NCI-H510A treated with DMSO at 0.1 percent for 48 hours (cell line): Measurements from ENCODE around the gene PRND.
"Not testable (repeated sequence)": the region's sequence is repeated elsewhere in the genome, so short reads cannot be mapped to it uniquely, and the experiment has no call there.

ENCODE experiments used
- DNase-seq: peaks from one replicate; lab custom pipeline; 2025; lab: John Stamatoyannopoulos, UW

Gene PRND

DNA sequence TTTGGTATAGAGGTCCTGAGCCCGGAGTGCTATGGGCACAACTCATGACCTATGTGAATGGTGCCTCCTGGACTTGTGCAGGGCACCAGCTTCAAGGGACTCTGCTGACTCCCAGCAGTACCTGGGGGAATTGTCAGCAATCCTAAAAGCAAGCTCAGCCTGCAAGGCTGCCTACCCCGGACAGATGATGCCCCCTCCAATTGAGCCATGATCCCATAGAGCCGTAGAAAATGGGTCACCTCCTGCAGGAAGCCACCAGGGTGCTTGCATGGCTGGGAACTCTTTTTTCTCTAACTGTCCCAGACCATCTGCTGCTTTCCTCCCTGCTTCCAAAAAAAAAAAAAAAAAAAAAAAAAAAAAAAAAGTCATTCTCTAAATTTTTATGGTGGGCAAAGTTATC, 12.9 kb upstream of the PRND start:
- DNase-seq: no peak

DNA sequence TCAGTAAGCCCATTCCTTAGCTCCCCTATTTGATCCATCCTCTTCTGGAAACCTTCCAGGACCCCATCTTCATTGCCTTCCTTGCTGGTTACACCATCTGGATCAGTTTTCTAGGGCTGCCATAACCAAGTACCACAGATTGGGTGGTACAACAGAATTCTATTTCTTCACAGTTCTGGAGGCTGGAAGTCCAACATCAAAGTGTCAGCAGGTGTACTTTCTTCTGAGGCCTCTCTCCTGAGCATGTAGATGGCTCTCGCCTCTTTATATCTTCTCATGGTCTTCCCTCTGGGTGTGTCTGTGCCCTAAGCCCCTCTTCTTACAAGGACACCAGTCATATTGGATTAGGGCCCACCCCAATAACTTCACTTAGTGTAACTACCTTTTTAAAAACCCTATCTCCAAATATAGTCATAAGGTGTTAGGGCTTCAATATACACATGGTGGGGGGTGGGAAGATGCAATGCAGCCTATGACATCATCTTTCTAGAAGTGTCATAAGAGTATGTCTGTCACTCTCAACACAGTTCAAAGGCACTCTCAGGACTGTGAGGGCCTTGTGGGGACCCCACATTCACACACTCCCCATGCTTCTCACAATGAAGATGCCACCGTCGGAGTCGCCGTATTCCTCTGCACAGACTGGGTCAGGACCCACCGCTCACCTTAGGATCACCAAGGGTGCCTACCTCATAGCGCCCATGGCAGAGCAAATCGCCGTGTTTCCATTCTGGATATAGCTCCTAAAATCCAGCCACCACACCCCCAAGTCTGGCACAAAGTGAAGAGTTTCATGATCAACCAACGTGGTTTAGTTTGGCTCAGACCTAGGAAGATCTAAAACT, 12.2 kb upstream of the PRND start:
- DNase-seq: no peak

DNA sequence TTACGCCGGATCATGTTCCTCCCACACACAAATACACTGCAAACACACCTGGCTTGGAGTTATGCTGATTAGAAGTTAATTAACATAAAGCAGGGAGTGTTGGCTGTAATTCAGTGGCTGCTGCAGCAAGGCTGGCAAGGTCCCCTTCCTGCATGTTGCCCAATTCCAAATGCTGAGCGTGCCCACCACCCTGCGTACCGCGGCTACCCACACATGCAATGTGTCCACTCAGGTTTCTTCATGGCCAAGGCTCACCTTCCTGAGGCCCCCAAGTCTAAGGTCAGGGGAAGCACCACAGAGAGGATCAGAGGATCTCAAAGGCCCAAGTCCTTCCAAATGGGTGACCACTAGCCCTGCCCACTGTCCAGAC, 11.6 kb upstream of the PRND start:
- DNase-seq: no peak

DNA sequence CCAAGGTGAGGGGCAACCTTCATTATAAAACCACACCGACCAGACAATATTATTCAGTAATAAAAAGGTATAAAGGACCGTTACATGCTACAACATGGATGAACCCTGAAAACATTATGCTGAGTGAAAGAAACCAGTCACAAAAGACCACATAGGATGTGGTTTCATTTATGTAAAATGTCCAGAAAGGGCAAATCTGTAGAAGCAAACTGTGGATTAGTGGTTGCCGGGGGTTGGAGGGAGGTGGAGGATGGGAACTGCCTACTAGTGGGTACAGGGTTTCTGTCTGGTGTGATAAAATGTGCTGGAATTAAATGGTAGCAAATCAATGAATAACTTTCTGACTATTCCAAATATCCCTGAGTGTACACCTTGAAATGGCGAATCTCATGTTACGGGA, 10.2 kb upstream of the PRND start:
- no peak for DNase-seq

DNA sequence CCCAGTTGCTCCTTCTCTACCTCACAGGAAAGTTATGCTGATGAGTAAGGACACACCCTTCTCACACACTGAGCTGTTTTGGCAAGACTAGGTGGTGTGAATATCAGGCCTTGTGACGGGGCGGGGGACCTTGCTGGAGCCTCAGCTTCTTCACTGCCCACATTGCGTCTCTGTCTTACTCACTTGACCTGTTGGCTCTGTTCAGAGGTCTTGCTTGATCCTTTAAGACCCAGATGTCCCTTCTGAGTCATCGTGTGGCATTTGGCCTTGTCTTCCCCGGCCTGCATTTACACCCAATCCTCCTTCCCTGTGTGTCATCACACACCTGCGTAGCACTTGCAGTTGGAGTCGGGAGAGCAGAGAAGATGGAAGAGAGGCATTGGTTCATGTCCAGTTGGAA, 8.3 kb upstream of the PRND start:
- DNase-seq: no peak

DNA sequence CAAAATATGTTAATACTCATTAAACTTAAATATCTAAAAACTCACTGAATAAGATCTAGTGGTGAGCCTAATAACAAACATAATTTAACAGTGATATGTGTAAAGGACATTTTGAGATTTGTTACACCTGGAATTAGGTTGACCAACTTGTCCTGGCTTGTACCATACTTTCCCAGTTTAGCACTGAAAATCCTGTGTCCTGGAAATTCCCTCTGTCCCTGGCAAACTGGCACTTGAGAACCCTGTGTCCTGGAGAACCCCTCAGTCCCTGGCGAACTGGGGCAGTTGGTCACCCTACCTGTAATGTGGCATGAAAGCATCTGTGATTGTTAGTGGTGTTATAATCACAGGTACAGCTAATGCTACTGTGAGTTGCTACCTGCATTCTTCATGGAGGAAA, 6.9 kb upstream of the PRND start:
- no peak for DNase-seq

DNA sequence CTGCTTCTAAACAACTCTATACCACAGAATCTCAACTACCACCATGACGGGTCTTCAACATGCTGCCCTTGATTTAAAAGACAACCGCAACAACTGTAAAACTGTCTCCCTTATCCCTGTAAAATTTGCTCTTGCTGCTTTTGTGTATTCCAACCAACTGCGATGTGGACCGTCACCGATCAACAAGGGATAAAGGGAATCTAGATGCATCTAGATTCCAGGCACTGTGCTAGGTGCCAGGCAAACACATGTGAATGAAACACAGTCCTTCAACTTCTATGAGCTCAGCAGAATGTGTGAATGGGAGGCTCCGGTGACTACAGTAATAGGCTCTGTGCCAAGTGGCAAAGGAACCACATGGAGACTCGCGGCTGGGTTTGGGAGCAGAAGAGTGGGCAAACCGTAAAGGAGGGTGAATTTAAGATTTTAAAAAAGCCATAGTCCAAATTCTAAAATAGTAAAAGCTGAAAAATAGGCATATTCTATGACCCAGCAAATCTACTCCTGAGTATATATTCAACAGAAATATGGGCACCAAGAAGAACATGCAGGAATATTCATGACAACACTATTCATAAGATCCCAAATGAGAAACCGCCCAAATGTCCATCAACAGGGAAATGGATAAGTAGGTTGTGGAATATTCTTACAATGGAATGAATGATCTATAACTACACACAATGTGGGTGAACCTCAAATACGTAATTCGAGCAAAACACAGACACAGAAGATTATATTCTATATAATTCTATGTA, 3.7 kb upstream of the PRND start:
- no peak for DNase-seq

DNA sequence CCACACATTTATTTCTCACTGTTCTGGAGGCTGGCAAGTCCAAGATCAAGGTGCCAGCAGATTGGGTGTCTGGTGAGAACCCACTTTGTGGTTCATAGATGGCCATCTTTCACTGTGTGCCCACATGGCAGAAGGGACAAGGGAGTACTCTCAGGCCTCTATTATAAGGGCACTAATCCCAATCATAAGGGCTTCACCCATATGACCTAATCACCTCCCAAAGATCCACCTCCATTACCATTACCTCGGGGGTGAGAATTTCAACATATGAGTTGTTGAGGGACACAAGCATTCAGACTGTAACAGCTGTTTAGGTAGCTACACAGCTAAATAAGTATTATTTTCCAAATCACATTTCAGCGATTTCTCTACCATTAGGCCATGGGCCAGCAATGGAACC, 2.5 kb upstream of the PRND start:
- no peak for DNase-seq

DNA sequence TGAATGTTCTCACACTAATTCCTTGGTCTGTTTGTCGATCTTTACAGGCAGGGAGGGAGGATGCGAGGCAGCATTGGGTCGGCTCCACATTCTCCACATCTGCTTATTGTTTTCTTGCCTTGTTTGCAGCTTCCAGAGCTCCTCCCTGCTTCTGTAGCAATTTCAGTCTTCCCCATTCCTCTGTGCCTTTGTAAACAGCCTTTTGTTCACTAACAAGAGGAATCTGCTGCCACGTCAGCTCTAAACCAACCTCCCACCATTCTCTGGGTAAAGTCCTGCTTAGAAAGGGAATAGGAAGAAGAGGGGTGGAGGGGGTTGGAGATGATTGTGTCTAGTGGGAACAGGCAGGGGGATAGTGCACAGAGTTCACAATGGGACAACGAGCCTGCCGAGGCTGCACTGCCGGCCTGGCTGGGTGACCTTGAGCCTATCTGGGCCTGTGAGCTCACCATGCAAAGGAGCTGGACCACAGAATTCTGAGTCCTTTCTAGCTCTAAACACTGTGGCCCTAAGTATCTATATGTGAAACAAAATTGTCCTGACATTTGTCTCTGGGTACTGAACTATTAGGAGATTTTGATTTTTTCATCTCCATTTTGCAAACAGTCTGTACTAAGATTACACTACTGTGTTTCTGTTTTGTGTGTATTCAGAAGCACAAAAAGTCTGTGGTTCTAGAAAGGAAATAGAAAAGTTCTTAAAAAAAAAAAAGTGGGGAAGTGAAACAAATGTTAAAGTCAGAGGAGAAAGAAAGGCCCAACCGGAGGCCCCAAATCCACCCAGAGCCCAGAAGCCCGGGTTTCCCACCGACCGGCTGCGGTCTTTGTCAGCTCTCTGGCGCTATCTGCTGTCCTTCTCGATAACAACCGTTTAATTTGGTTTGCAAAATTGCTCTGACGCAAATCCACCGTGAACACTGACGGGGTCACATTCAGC, 1.4 kb upstream of the PRND start:
- DNase-seq: peak; percentile 62

DNA sequence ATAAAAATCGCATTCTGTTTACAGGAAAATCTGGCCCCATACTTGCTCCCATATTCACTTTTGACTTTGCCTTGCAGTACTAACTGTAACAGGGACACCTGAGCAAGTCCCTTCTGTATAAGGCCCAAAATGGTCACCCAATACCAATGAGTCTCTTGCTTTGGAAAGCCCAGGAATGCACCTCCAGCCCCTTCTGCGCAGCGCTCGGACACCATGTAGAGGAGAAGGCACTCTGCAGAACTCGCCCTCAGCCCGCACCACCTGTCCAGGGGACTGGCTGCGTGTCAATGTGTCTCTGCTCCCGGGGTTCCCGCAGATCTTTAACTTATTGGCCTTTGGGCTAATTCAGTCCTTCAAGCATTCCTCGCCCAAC, 746 bp upstream of the PRND start:
- DNase-seq: no peak

DNA sequence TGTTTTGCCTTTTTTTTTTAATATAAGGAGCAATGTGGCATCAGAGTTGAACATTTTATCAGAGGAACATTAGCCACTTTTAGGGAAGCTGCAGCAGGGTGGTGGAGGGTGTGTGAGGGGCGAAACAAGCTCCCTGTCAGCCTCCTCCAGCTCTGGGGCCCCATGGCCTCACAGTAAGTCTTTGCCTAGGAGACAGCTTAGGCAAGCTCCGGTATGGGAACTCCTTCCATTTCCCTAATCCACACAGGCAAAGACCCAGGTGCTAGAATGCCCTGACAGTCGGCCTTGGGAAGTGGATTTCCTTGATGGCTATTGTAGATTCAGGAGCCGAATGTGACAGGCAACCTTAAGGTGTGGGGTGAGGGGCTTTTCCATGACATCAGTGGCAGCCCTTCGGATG, 862 bp downstream of the PRND start:
- DNase-seq: no peak

DNA sequence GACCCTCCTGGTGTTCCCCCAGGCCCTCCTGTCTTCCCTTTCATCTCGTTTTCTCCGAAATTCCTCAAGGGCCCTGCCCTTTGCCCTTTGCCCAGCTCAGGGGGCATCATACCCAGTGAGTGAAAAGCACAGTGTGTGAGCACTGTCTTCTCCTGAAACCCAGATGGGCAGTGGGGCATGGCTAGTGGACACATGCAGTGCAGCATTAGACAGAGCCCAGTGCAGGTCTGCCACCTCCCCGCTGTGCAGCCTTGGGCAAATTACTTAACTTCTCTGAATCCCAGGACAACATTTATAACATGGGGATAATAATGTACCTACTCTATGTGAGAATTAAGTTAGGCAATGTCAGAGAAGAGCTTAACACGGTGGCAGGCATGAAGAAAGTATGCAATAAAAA, 1.3 kb downstream of the PRND start:
- no peak for DNase-seq

DNA sequence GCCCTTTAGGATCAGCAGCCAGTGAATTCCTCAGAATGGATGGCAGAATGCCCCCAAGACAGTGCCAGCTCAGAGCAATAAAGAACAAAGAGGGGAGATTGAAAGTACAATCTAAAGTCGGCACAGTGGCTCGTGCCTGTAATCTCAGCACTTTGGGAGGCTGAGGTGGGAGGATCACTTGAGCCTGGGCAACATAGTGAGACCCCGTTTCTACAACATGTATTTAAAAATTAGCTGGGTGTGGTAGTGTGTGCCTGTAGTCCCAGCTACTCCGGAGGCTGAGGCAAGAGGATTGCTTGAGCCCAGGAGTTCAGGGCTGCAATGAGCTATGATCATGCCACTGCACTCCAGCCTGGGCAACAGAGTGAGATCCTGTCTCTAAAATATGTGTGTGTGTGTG, 1.8 kb downstream of the PRND start:
- not testable (repeated sequence) for DNase-seq

DNA sequence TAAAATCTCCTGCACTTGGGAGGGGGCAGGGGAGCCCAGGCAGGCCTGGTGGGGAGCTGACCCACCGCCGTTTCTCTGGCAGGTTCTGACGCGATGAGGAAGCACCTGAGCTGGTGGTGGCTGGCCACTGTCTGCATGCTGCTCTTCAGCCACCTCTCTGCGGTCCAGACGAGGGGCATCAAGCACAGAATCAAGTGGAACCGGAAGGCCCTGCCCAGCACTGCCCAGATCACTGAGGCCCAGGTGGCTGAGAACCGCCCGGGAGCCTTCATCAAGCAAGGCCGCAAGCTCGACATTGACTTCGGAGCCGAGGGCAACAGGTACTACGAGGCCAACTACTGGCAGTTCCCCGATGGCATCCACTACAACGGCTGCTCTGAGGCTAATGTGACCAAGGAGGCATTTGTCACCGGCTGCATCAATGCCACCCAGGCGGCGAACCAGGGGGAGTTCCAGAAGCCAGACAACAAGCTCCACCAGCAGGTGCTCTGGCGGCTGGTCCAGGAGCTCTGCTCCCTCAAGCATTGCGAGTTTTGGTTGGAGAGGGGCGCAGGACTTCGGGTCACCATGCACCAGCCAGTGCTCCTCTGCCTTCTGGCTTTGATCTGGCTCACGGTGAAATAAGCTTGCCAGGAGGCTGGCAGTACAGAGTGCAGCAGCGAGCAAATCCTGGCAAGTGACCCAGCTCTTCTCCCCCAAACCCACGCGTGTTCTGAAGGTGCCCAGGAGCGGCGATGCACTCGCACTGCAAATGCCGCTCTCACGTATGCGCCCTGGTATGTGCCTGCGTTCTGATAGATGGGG, 3.0 kb downstream of the PRND start:
- no peak for DNase-seq

DNA sequence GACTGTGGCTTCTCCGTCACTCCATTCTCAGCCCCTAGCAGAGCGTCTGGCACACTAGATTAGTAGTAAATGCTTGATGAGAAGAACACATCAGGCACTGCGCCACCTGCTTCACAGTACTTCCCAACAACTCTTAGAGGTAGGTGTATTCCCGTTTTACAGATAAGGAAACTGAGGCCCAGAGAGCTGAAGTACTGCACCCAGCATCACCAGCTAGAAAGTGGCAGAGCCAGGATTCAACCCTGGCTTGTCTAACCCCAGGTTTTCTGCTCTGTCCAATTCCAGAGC, 3.5 kb downstream of the PRND start:
- no peak for DNase-seq

DNA sequence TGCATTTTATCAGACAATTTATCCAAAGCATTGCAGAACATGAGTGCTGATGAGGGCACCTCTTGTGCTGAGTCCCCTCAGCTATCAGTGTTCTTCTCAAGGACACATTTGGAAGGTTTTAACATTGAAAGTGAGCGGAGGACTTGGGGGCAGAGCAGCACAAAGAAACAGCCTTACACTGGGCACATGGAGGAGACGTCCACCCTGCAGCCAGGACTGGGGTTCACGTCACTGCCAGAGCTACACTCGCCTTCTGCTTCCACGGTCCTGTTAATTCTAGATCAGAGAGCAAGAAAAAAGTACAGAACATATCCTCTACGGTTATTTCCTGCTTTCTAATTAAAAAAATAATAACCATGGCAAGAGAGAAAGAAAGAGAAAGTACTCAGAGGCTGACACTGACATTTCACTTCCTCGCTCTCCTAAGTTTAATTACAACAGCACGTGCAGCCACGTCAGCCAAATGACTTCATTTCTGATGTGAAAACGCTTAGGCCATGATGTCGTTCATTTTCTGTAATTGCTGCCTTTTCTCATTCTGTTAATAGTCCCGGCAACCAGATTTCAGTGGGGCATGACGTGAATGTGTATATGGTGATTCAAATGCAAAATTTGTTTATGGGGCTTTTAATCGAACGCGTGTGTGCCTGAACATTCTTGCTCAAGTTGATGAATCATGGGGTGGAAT, 5.1 kb downstream of the PRND start:
- DNase-seq: no peak

DNA sequence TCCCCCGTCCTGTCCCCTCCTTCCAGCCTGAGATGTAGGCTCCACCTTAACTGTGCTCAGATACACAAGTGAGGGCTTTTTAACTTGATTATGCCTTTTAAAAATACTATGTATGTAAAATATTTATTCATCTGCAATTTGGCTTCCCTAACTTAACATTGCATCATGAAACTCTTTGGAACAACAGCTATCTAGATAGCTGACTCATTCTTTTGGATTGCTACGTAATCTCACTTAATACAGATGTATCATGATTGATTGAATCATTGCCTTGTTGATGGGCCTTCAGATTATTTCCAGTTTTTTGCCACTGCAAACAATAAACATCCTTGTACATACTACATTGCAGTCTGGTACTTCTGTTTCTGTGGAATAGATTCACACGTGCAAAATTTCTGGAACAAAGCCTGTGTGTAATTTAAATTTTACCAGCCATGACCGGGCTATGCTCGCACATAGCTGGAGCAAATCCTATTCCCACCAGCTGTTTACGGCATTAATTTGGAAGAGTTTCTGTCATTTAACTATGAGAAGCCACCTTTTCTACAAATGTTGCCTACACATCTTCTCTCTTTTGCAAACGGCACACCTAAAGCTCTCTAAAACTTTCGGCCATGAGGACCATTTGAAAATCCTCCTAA, 6.5 kb downstream of the PRND start:
- no peak for DNase-seq

DNA sequence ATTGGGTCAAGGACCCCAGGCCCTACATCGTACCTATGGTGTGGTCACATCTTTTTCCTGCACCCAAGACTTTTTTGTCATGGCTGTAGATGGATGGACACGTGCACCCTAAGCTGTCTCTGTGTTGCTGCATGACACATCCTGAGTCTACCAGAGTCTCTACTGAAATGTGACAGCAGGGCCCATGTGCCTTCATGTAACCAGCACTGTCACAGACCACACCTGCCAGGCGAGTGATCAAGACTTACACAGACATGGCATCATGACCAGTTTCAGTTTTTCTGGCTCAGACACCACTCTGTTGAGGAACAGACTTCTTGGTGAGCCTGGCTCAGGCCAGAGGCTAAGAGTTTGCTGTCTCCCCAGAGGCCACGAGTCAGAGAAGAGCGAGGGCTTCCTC, 7.6 kb downstream of the PRND start:
- no peak for DNase-seq

DNA sequence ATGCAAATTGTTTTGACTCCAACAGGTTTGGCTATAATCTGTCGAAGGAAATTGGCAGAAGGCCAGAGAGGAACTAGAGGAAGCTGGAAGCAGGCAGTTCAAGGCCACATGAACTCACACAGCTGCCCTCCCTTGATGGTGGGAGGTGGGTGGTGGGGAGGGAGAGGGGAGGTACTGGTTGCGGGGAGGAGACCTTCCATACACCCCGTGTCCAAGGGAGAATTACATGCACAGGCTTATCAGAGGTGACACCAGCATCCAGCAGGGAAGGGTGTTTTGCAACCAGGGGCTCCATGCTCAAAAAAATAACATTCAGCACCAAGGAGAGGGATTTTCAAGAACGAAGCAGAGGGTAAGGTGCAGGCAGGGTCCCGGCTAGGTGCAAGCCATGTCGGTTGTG, 9.1 kb downstream of the PRND start:
- no peak for DNase-seq

DNA sequence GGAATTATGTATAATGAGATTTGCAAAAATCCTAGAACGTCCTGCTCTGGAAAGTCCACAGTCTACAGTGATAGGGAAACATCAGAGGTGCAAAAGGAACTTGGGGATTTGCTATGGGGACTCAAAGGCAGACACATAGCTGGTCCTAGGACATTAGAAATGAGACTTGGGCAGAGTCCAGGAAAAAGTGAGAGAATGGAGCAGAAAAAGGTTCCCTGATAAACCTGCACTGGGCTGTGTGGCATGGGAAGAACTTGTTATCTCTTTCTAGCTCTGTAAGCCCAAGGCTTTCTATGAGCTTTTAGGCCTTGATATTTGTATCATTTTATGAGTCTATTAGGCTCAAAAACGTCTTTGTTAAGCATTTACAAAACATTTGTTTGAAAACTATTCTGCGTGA, 15.2 kb downstream of the PRND start:
- DNase-seq: no peak
